HG03139 (cell line): ENCODE results near the gene CD4.
"Not testable (repeated sequence)": the region's sequence is repeated elsewhere in the genome, so short reads cannot be mapped to it uniquely, and the experiment has no call there.

Experiments used
- ATAC-seq: cut with Tn5 transposase; IDR thresholded peaks from one replicate; pipeline ENCODE4 v1.9.1; 2021; ENCODE audit not compliant: unreplicated experiment

The CD4 gene

DNA sequence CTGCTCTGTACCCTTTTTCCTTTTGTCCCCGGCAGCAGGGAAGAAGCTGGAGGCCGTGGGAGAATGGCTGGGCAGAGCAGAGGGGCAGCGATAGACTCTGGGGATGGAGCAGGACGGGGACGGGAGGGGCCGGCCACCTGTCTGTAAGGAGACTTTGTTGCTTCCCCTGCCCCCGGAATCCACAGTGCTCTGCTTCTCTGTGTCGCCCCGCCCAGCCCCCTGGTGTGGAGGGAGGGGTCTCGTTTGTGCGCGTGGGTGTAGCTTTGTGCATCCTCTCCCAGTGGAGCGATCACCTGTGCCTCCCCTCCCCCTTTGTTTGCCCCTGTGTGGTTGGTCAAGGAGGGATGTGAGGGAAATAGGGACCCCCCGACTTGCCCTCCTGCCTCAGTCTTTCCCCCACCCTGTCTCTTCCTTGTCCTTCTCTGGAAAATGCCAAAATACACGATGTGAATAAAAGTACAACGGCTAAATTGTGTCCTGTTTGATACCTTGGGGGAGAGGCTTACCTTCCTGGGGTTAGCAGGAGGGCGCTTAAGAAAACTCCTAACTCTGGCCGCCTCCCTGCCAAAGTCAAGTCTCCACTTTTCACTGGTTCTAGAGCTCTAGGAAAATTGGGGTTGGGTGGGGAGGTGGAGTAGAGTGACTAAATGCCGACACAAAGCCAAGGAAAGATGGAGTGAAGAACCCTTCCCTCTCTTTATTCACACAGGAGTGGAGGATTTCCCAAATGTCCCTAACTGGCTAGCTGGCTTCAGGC lies 77.0 kb downstream of the CD4 start:
- ATAC-seq: no peak

- no peak for ATAC-seq
Observed at GRCh38 chr12:6866920-6867412, 77.6 kb downstream of the CD4 start.

DNA sequence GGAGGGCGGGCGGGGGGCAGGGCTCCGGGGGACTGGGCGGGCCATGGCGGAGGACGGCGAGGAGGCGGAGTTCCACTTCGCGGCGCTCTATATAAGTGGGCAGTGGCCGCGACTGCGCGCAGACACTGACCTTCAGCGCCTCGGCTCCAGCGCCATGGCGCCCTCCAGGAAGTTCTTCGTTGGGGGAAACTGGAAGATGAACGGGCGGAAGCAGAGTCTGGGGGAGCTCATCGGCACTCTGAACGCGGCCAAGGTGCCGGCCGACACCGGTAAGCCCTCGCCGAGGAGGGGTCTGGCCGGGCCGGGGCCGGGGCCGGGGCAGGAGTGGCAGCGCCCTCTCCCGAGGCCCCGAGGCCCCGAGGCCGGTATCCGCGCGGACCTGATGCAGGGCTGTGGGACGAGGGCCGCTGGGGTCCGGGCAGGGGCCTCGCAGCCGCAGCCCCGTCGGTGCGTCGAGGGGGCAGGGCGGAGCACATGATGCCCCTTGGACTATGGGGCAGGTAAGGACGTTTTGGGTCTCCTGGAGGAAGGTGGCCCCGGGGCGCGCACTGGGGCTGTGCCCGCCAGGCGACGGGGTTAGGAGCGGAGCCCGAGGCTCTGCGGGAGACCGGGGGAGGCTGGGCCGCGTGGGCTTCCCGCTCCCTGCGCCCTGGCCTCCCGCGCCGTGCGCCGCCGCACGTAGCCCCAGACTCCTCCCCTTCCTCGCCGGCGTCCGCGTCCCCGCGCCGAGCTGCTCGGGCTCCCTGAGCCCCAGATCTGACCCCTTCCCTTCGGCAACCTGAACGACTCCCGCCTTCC lies 78.3 kb downstream of the CD4 start, which contains the start of gene TPI1:
TPI1 (plus strand) TSS at position 119 of the 798 bp plus-strand sequence; CDS start at position 155, 36 bp downstream.
- peak; percentile 47 for ATAC-seq

- no peak for ATAC-seq
Observed at GRCh38 chr12:6868211-6869048, 79.1 kb downstream of the CD4 start.

GRCh38 chr12:6869049-6870021 lies 80.0 kb downstream of the CD4 start:
- ATAC-seq: no peak

GRCh38 chr12:6870304-6870703 lies 81.0 kb downstream of the CD4 start:
- ATAC-seq: not testable (repeated sequence)
